Activated naive CD8-positive, alpha-beta T cell treated with anti-CD3 and anti-CD28 coated beads, Interleukin-2, amount 10 ng/mL, durations not matched to agents 7 days and 5 days (primary cell): ENCODE measurements around the gene PLCD1. TPM values are rescaled to one million over a fixed set of nuclear protein-coding genes. Genes with fewer than 3 reads are reported as not detected.

Experiments
- ATAC-seq: fragments of 150-1000 bp; cut with Tn5 transposase; one replicate; pipeline ENCODE4 v1.10.0; 2021; ENCODE audit warnings: low read depth, moderate library complexity
- POLR2A ChIA-PET: fragments of 350-600 bp; sonication (Branson Sonifier 250); formaldehyde crosslinking; loops from one replicate; lab custom pipeline; 2021; ENCODE audit warnings: antibody characterized with exemption; lab: Charles Lee
- DNase-seq: peaks from one replicate; pipeline ENCODE4 v3.0.0; 2021
- H3K27ac Mint-ChIP-seq: one replicate; pipeline ENCODE4 v1.8.0; 2022; ENCODE audit warnings: mild to moderate bottlenecking, mixed read lengths
- H3K27me3 Mint-ChIP-seq: one replicate; pipeline ENCODE4 v1.8.0; 2022; ENCODE audit warnings: mild to moderate bottlenecking, moderate library complexity, mixed read lengths
- H3K36me3 Mint-ChIP-seq: one replicate; pipeline ENCODE4 v1.8.0; 2021; ENCODE audit warnings: mild to moderate bottlenecking, mixed read lengths
- H3K4me1 Mint-ChIP-seq: one replicate; pipeline ENCODE4 v1.8.0; 2021; ENCODE audit warnings: mixed read lengths
- H3K4me3 Mint-ChIP-seq: one replicate; pipeline ENCODE4 v1.8.0; 2022; ENCODE audit warnings: mild to moderate bottlenecking, moderate library complexity, mixed read lengths
- H3K9me3 Mint-ChIP-seq: one replicate; pipeline ENCODE4 v1.8.0; 2021; ENCODE audit warnings: mixed read lengths
- total RNA-seq, 2 experiments: library from RNA; stranded (reverse); gene quantifications; one replicate each; pipeline ENCODE4 v1.2.3, GENCODE V29; 2021

PLCD1 gene
- total RNA-seq, 2 experiments from 2014 or later: 36.5 to 45.4 TPM

- POLR2A ChIA-PET: no interaction called here
- H3K36me3 Mint-ChIP-seq: no peaks in the 10 kb centered on the region
Measured at GRCh38 chr3:38006031-38006430, 23.4 kb downstream of the PLCD1 start.

GRCh38 chr3:38005076-38006020 lies 24.1 kb downstream of the PLCD1 start:
- no peaks in the 10 kb centered on the region for H3K36me3 Mint-ChIP-seq
- DNase-seq (no peak), ATAC-seq (no peak)
- H3K27me3 Mint-ChIP-seq: no peaks in the 10 kb centered on the region
- POLR2A ChIA-PET: interaction anchor here (0.7 kb wide), 1 partner anchor 18 kb away, joined by 3 read pairs; no protein-coding TSS in a partner anchor
- H3K4me3 Mint-ChIP-seq: no peak overlapping the region
- H3K9me3 Mint-ChIP-seq: no peaks in the 10 kb centered on the region
- no peak overlapping the region for H3K27ac Mint-ChIP-seq
- peaks cover 10% of the 10 kb centered on the region for H3K4me1 Mint-ChIP-seq

More at GRCh38 chr3:38006031-38006430, 23.4 kb downstream of the PLCD1 start:
- ATAC-seq (no peak), DNase-seq (no peak)
- no peaks in the 10 kb centered on the region for H3K27me3 Mint-ChIP-seq
- no peaks in the 10 kb centered on the region for H3K9me3 Mint-ChIP-seq
- H3K4me1 Mint-ChIP-seq: peaks cover 10% of the 10 kb centered on the region
- H3K27ac Mint-ChIP-seq: no peak overlapping the region
- H3K4me3 Mint-ChIP-seq: no peak overlapping the region

- peaks cover 3% of the 10 kb centered on the region for H3K36me3 Mint-ChIP-seq
- peak; percentile 57 for DNase-seq
- peak; percentile 60 for ATAC-seq
- peak overlapping the region; percentile 24 for H3K27ac Mint-ChIP-seq
- POLR2A ChIA-PET: no interaction called here
- no peaks in the 10 kb centered on the region for H3K9me3 Mint-ChIP-seq
- H3K4me1 Mint-ChIP-seq: peaks cover 12% of the 10 kb centered on the region
- H3K4me3 Mint-ChIP-seq: no peak overlapping the region
- no peaks in the 10 kb centered on the region for H3K27me3 Mint-ChIP-seq
Measured at GRCh38 chr3:38004415-38005075, 24.9 kb downstream of the PLCD1 start.

GRCh38 chr3:38003817-38004414 lies 25.5 kb downstream of the PLCD1 start:
- POLR2A ChIA-PET: interaction anchor here (1.3 kb wide), 1 partner anchor 29 kb away, joined by 3 read pairs; no protein-coding TSS in a partner anchor
- ATAC-seq (no peak), DNase-seq (no peak)
- Mint-ChIP-seq H3K36me3 (peaks cover 8% of the 10 kb centered on the region), H3K4me1 (peaks cover 18% of the 10 kb centered on the region), H3K9me3 (no peaks in the 10 kb centered on the region), H3K27ac (no peak overlapping the region), H3K27me3 (no peaks in the 10 kb centered on the region), H3K4me3 (no peak overlapping the region)

GRCh38 chr3:38003371-38003816 lies 26.0 kb downstream of the PLCD1 start:
- ATAC-seq (no peak), DNase-seq (peak; percentile 72)
- peaks cover 21% of the 10 kb centered on the region for H3K4me1 Mint-ChIP-seq
- POLR2A ChIA-PET: interaction anchor here (1.3 kb wide), 1 partner anchor 28 kb away, joined by 3 read pairs; no protein-coding TSS in a partner anchor
- H3K9me3 Mint-ChIP-seq: no peaks in the 10 kb centered on the region
- H3K27me3 Mint-ChIP-seq: no peaks in the 10 kb centered on the region
- no peak overlapping the region for H3K4me3 Mint-ChIP-seq
- H3K36me3 Mint-ChIP-seq: peaks cover 8% of the 10 kb centered on the region
- H3K27ac Mint-ChIP-seq: peak overlapping the region; percentile 64

GRCh38 chr3:38002940-38003339 lies 26.5 kb downstream of the PLCD1 start:
- Mint-ChIP-seq H3K36me3 (peaks cover 8% of the 10 kb centered on the region), H3K27ac (peak overlapping the region; percentile 6), H3K27me3 (no peaks in the 10 kb centered on the region), H3K4me1 (peaks cover 25% of the 10 kb centered on the region), H3K9me3 (no peaks in the 10 kb centered on the region), H3K4me3 (no peak overlapping the region)
- ATAC-seq (no peak), DNase-seq (no peak)
- POLR2A ChIA-PET: interaction anchor here (1.3 kb wide), 1 partner anchor 28 kb away, joined by 3 read pairs; no protein-coding TSS in a partner anchor

GRCh38 chr3:38002291-38002876 lies 27.1 kb downstream of the PLCD1 start:
- POLR2A ChIA-PET: interaction anchor here (0.9 kb wide), 1 partner anchor 37 kb away, joined by 3 read pairs; the partner anchor contains the start of gene DLEC1
- H3K4me1 Mint-ChIP-seq: peaks cover 27% of the 10 kb centered on the region
- H3K27me3 Mint-ChIP-seq: no peaks in the 10 kb centered on the region
- peaks cover 8% of the 10 kb centered on the region for H3K36me3 Mint-ChIP-seq
- peak; percentile 26 for DNase-seq
- no peak overlapping the region for H3K4me3 Mint-ChIP-seq
- ATAC-seq: no peak
- no peaks in the 10 kb centered on the region for H3K9me3 Mint-ChIP-seq
- H3K27ac Mint-ChIP-seq: no peak overlapping the region

GRCh38 chr3:38001456-38002081 lies 27.9 kb downstream of the PLCD1 start:
- DNase-seq: peak; percentile 31
- ATAC-seq: no peak
- Mint-ChIP-seq H3K27me3 (no peaks in the 10 kb centered on the region), H3K36me3 (peaks cover 13% of the 10 kb centered on the region), H3K4me1 (peaks cover 31% of the 10 kb centered on the region), H3K9me3 (no peaks in the 10 kb centered on the region), H3K27ac (no peak overlapping the region), H3K4me3 (no peak overlapping the region)
- POLR2A ChIA-PET: interaction anchor here (0.9 to 1.4 kb wide), 2 partner anchors 31 to 38 kb away, joined by 3 read pairs; partner anchors contain the start of gene DLEC1

- Mint-ChIP-seq H3K27me3 (no peaks in the 10 kb centered on the region), H3K4me1 (peaks cover 37% of the 10 kb centered on the region), H3K27ac (no peak overlapping the region), H3K9me3 (no peaks in the 10 kb centered on the region), H3K36me3 (peaks cover 17% of the 10 kb centered on the region), H3K4me3 (no peak overlapping the region)
- DNase-seq (peak; percentile 20), ATAC-seq (no peak)
- POLR2A ChIA-PET: interaction anchor here (1.4 kb wide), 1 partner anchor 31 kb away, joined by 3 read pairs; no protein-coding TSS in a partner anchor
Measured at GRCh38 chr3:38000965-38001455, 28.4 kb downstream of the PLCD1 start.

GRCh38 chr3:38000242-38000916 lies 29.1 kb downstream of the PLCD1 start:
- peak overlapping the region; percentile 40 for H3K27ac Mint-ChIP-seq
- POLR2A ChIA-PET: interaction anchor here (1.4 kb wide), 1 partner anchor 30 kb away, joined by 3 read pairs; no protein-coding TSS in a partner anchor
- ATAC-seq (no peak), DNase-seq (peak; percentile 24)
- H3K4me1 Mint-ChIP-seq: peaks cover 43% of the 10 kb centered on the region
- H3K36me3 Mint-ChIP-seq: peaks cover 23% of the 10 kb centered on the region
- no peaks in the 10 kb centered on the region for H3K27me3 Mint-ChIP-seq
- H3K9me3 Mint-ChIP-seq: no peaks in the 10 kb centered on the region
- H3K4me3 Mint-ChIP-seq: no peak overlapping the region

- H3K27ac Mint-ChIP-seq: peak overlapping the region; percentile 73
- H3K36me3 Mint-ChIP-seq: peaks cover 23% of the 10 kb centered on the region
- peaks cover 47% of the 10 kb centered on the region for H3K4me1 Mint-ChIP-seq
- POLR2A ChIA-PET: no interaction called here
- no peak overlapping the region for H3K4me3 Mint-ChIP-seq
- ATAC-seq (no peak), DNase-seq (no peak)
- no peaks in the 10 kb centered on the region for H3K27me3 Mint-ChIP-seq
- no peaks in the 10 kb centered on the region for H3K9me3 Mint-ChIP-seq
Measured at GRCh38 chr3:37999836-38000235, 29.6 kb downstream of the PLCD1 start.
